Iris pigment epithelial cell (primary cell): ENCODE measurements around the gene ARHGAP24.
A peak's percentile ranks its signal among the peaks of the same experiment; 100 is the strongest.
"Not testable (repeated sequence)": the region's sequence is repeated elsewhere in the genome, so short reads cannot be mapped to it uniquely, and the experiment has no call there.

ENCODE experiments used
- DNase-seq: peaks from one replicate; pipeline ENCODE4 v3.0.0-alpha.2; 2011; ENCODE audit warnings: low read depth

ARHGAP24 gene

GRCh38 chr4:85818700-85819099 is 343.8 kb downstream of the ARHGAP24 start:
- DNase-seq = no peak

- not testable (repeated sequence) for DNase-seq
Measured at GRCh38 chr4:85820101-85820500, 345.2 kb downstream of the ARHGAP24 start.

GRCh38 chr4:85821688-85822455 is 346.9 kb downstream of the ARHGAP24 start:
- DNase-seq = no peak

GRCh38 chr4:85823295-85823694 is 348.3 kb downstream of the ARHGAP24 start:
- DNase-seq = peak; percentile 31

GRCh38 chr4:85824166-85824945 is 349.4 kb downstream of the ARHGAP24 start:
- no peak for DNase-seq

- DNase-seq = peak; percentile 81
Measured at GRCh38 chr4:85826060-85826678, 351.2 kb downstream of the ARHGAP24 start.

GRCh38 chr4:85828027-85828890 is 353.3 kb downstream of the ARHGAP24 start:
- DNase-seq = peak; percentile 74

- DNase-seq = peak; percentile 83
Measured at GRCh38 chr4:85829276-85830051, 354.5 kb downstream of the ARHGAP24 start.

- no peak for DNase-seq
Measured at GRCh38 chr4:85831647-85832046, 356.7 kb downstream of the ARHGAP24 start.

- no peak for DNase-seq
Measured at GRCh38 chr4:85833302-85833701, 358.4 kb downstream of the ARHGAP24 start.

- DNase-seq = no peak
Measured at GRCh38 chr4:85834934-85835333, 360.0 kb downstream of the ARHGAP24 start.

- no peak for DNase-seq
Measured at GRCh38 chr4:85836588-85837438, 361.9 kb downstream of the ARHGAP24 start.

GRCh38 chr4:85837439-85837733 is 362.4 kb downstream of the ARHGAP24 start:
- peak; percentile 73 for DNase-seq

- not testable (repeated sequence) for DNase-seq
Measured at GRCh38 chr4:85839981-85840451, 365.1 kb downstream of the ARHGAP24 start.

- DNase-seq = no peak
Measured at GRCh38 chr4:85842540-85842939, 367.6 kb downstream of the ARHGAP24 start.

- DNase-seq = not testable (repeated sequence)
Measured at GRCh38 chr4:85853740-85854139, 378.8 kb downstream of the ARHGAP24 start.

- no peak for DNase-seq
Measured at GRCh38 chr4:85854546-85854945, 379.6 kb downstream of the ARHGAP24 start.

GRCh38 chr4:85860066-85860740 is 385.3 kb downstream of the ARHGAP24 start:
- peak; percentile 55 for DNase-seq

GRCh38 chr4:85861064-85861765 is 386.3 kb downstream of the ARHGAP24 start:
- no peak for DNase-seq
